GM12878 (cell line): ENCODE results near the gene AFF2.

Experiments used
- CBFB ChIP-seq: IDR thresholded peaks from 2 replicates; pipeline ENCODE4 v1.6.1; 2016; ENCODE audit warnings: antibody characterized with exemption, low read depth
- NFYB ChIP-seq: IDR thresholded peaks from 2 replicates; pipeline ENCODE4 v1.6.1; 2011; ENCODE audit warnings: low read depth, mild to moderate bottlenecking, low read length, improper control_type of control experiment, moderate library complexity; ENCODE audit not compliant: insufficient read depth
- TF ChIP-seq, protein P1 (sequence below), 3 experiments: IDR thresholded peaks in 2 of 3; conservative IDR thresholded peaks in 1 of 3; 2 replicates each; pipeline ENCODE4 v1.5.1; 2011; ENCODE audit warnings: low read depth in 3 of 3, low read length in 3 of 3, mild to moderate bottlenecking in 3 of 3, control low read depth in 2 of 3, moderate library complexity in 2 of 3, inconsistent platforms in 1 of 3, mixed read lengths in 1 of 3; ENCODE audit not compliant: control insufficient read depth in 2 of 3, insufficient read depth in 1 of 3; ENCODE audit errors: extremely low read depth in 1 of 3

DNA sequence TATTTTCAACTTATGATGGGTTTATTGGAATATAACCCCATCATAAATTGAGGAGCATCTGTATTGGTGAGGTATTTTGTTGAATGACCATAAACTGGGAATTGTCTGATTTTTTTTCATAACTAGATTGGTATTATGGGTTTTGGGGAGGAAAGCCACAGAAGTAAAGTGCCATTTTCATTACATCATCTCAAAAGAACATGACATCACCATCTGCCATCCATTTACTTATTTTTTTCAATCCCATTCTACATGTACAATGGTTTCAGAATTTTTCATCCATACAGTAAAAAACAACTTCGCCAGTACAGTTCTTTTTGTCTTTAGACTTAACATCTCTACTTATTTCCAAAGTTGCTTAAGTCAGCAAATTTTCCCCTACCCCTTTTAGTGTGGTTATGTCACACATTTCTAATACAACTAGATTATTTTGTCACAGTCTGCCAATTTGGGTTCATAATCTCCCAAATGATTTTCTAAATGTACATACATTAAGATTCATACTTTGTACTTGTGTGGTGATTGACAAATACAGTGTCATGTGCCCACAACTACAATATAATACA, 545.3 kb downstream of the AFF2 start:
- TF ChIP-seq CBFB (no peak), NFYB (no peak)
- TF ChIP-seq, protein P1, sequence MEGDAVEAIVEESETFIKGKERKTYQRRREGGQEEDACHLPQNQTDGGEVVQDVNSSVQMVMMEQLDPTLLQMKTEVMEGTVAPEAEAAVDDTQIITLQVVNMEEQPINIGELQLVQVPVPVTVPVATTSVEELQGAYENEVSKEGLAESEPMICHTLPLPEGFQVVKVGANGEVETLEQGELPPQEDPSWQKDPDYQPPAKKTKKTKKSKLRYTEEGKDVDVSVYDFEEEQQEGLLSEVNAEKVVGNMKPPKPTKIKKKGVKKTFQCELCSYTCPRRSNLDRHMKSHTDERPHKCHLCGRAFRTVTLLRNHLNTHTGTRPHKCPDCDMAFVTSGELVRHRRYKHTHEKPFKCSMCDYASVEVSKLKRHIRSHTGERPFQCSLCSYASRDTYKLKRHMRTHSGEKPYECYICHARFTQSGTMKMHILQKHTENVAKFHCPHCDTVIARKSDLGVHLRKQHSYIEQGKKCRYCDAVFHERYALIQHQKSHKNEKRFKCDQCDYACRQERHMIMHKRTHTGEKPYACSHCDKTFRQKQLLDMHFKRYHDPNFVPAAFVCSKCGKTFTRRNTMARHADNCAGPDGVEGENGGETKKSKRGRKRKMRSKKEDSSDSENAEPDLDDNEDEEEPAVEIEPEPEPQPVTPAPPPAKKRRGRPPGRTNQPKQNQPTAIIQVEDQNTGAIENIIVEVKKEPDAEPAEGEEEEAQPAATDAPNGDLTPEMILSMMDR (IDR thresholded peaks at IDR 0.05 in 2 of 3, conservative IDR thresholded peaks at IDR 0.05 in 1 of 3; ENCODE audit: control insufficient read depth in 2 of 3, extremely low read depth in 1 of 3, insufficient read depth in 1 of 3, low read depth in 3 of 3, low read length in 3 of 3) = no peak
